Kidney capillary endothelial cell (primary cell): ENCODE results near the gene ALDH16A1.

Experiments used
- DNase-seq: peaks from one replicate; pipeline ENCODE4 v3.0.0-alpha.2; 2018; ENCODE audit warnings: low spot score

ALDH16A1 gene

DNA sequence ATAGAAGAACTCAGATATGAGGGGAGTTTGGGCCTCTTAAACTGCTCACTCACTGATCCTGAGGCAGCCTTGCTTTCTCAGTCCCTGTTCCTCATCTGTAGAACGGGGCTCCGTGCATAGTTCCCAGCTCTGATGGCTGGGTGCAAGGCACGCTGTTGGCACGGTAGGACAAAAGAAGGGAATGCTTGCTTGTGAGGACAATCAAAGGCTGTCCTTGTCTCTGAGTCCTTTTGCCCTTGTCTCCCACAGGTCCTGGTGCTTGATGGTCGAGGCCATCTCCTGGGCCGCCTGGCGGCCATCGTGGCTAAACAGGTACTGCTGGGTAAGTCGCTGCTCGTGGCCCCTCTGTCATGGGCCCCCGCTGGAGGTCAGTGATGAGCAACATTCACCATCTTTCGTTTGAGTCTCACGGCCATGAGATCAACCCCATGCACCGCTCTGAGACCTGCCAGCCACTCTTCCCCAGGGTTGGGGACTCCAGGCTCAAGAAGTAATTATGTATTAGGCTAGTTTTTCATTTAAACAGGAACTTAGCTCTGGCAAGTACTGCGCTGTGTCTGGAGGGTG, 36.7 kb downstream of the ALDH16A1 start:
- no peak for DNase-seq

- DNase-seq, result no peak
Measured at GRCh38 chr19:49490287-49491029, 37.4 kb downstream of the ALDH16A1 start.

DNA sequence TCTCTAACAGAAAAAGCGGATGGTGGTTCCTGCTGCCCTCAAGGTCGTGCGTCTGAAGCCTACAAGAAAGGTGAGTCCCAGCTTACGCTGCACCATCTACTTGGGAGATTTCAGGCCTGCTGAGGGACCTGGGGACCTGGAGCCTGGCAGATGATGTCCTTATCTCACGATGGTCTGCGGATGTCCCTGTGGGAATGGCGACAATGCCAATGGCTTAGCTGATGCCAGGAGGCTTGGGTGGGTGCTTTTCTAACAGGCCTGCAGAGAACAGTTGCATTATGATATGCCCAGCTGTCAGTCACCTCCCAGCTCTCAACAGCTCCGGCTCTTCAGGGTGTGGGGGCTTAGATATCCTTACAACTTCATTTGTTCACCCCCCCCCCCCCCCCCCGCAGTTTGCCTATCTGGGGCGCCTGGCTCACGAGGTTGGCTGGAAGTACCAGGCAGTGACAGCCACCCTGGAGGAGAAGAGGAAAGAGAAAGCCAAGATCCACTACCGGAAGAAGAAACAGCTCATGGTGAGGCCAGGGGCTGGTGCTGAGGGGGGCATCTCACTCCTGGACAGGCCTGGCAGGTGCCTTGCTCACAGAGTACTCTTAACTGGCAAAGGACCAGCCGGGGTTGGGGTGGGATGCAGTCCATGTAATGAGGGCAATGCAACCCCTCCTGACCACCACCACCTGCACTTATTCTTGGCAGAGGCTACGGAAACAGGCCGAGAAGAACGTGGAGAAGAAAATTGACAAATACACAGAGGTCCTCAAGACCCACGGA, 38.2 kb downstream of the ALDH16A1 start:
- DNase-seq, result no peak

DNA sequence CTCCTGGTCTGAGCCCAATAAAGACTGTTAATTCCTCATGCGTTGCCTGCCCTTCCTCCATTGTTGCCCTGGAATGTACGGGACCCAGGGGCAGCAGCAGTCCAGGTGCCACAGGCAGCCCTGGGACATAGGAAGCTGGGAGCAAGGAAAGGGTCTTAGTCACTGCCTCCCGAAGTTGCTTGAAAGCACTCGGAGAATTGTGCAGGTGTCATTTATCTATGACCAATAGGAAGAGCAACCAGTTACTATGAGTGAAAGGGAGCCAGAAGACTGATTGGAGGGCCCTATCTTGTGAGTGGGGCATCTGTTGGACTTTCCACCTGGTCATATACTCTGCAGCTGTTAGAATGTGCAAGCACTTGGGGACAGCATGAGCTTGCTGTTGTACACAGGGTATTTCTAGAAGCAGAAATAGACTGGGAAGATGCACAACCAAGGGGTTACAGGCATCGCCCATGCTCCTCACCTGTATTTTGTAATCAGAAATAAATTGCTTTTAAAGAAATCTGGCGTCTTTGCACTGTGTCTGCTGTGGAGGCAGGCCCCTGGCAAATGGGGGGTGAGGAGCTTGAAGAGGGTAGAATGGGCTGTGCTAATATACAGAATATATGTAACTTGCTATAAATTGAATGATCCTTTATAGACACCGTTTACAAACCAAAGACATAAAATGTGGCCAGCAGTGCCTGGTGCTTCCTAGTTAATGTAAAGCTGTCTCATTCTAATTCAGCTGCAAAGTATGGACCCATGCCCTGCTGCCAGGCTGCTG, 39.0 kb downstream of the ALDH16A1 start:
- DNase-seq, result no peak

- DNase-seq, result no peak
Measured at GRCh38 chr19:49492573-49493405, 39.8 kb downstream of the ALDH16A1 start.

GRCh38 chr19:49496574-49497008, 43.6 kb downstream of the ALDH16A1 start:
- no peak for DNase-seq

GRCh38 chr19:49497047-49497788, 44.2 kb downstream of the ALDH16A1 start:
- DNase-seq, result no peak

DNA sequence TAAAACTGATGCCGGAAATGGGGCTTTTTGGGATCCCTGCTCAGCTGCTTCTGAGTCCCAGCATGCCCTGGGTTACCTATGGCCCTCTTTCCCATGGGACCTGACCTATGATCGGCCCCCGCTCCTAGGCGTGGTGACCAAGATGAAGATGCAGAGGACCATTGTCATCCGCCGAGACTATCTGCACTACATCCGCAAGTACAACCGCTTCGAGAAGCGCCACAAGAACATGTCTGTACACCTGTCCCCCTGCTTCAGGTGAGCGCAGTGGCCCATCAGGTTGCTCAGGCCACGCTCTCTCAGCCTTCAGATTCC, 44.7 kb downstream of the ALDH16A1 start:
- DNase-seq, result no peak

- no peak for DNase-seq
Measured at GRCh38 chr19:49498475-49498874, 45.5 kb downstream of the ALDH16A1 start.

DNA sequence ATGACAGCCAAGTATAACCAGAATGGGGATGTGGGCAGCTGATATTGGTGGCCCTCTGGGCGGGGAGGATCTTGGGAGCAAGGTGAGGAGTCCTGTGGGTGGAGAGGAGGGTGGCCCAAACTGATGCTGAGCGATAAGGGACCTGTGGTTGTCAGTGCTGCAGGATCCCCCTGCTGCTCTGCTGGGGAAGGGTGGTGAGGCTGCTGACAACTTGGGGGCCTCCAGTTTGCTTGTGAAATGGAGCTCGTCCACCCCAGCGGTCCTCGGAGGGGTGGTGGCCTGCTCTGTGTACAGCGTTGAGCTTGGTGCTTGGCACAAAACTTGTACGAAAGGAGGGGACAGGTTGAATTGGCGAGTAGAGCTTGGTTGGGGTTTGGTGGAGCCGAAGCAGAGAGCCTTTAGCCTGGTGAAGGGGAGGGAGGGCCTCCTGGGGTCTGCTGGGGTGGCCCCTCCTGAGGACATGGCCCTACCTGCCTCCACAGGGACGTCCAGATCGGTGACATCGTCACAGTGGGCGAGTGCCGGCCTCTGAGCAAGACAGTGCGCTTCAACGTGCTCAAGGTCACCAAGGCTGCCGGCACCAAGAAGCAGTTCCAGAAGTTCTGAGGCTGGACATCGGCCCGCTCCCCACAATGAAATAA, 46.1 kb downstream of the ALDH16A1 start:
- no peak for DNase-seq

- DNase-seq, result no peak
Measured at GRCh38 chr19:49502866-49503581, 50.0 kb downstream of the ALDH16A1 start.

GRCh38 chr19:49503582-49503962, 50.5 kb downstream of the ALDH16A1 start:
- no peak for DNase-seq

GRCh38 chr19:49506575-49507105, 53.6 kb downstream of the ALDH16A1 start:
- no peak for DNase-seq

- no peak for DNase-seq
Measured at GRCh38 chr19:49507803-49508494, 54.9 kb downstream of the ALDH16A1 start.

DNA sequence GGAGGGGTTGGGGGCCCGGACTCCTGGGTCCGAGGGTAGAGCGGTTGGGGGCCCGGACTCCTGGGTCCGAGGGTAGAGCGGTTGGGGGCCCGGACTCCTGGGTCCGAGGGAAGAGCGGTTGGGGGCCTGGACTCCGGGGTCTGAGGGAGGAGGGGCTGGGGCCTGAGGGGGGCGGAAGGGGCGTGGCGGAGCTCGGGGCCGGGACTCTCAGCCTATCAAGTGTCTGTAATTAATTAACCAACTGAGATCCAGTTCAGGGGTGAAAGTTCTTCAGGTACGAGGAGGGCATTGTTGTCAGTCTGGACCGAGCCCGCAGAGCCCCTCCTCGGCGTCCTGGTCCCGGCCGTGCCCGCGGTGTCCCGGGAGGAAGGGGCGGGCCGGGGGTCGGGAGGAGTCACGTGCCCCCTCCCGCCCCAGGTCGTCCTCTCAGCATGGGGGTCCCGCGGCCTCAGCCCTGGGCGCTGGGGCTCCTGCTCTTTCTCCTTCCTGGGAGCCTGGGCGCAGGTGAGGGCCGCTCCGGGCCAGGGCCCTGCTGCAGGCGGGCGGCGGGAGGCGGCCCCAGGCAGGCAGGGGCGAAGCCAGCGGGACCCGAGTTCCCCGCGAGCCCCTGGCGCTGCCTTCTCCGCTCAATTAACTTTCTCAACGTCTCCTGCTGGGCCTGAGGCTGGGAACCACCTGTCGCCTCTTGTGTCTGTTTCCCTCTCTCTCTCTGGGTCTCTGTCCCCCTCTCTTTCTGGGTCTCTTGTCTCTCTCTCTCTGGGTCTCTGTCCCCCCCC, 60.1 kb downstream of the ALDH16A1 start:
- no peak for DNase-seq

DNA sequence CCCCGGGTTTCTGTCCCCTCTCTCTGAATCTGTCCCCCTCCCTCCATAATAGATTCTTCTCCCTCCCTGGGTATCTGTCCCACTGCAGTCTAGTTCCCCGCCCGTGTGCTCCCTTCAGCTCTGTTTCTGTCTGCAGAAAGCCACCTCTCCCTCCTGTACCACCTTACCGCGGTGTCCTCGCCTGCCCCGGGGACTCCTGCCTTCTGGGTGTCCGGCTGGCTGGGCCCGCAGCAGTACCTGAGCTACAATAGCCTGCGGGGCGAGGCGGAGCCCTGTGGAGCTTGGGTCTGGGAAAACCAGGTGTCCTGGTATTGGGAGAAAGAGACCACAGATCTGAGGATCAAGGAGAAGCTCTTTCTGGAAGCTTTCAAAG, 60.7 kb downstream of the ALDH16A1 start:
- no peak for DNase-seq

DNA sequence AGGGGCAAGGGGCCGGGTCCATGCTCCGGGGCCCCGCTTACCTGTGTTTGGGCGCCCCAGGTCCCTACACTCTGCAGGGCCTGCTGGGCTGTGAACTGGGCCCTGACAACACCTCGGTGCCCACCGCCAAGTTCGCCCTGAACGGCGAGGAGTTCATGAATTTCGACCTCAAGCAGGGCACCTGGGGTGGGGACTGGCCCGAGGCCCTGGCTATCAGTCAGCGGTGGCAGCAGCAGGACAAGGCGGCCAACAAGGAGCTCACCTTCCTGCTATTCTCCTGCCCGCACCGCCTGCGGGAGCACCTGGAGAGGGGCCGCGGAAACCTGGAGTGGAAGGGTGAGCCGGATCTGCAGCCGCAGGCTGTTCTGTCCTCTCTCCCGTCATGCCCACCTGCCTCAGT, 61.1 kb downstream of the ALDH16A1 start:
- DNase-seq, result no peak

DNA sequence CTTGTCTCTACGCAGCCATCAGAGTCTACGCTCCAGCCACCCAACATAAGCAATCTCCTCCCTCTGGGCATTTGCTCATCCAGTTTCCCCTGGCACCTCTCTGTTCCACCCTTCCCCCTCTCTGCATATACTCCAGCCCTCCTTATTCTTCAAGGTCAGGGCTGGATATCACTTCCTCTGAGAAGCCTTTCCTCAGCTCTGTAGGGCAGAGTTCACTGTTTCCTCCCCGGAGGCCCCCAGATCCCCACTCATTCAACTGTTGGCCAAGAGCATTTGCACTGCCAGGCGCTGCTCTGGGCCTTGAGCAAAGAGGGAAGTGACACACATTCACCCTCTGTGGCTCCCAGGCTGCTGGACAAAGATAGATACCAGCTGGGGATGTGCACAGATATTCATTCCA, 62.7 kb downstream of the ALDH16A1 start:
- DNase-seq, result peak; percentile 63
